HEK293T (cell line): ENCODE results near the gene MMP11.

Source experiments
- CTCF ChIA-PET: fragments of 350-600 bp; formaldehyde crosslinking; extraction: SDS; loops from one replicate; lab custom pipeline; 2021; ENCODE audit warnings: antibody characterized with exemption, inconsistent platforms; lab: Yijun Ruan, JAX
- POLR2A ChIA-PET: fragments of 350-600 bp; formaldehyde crosslinking; extraction: SDS; loops from one replicate; lab custom pipeline; 2020; ENCODE audit warnings: antibody characterized with exemption, inconsistent platforms; lab: Yijun Ruan, JAX
- DNase-seq: peaks from one replicate; pipeline ENCODE4 v3.0.0; 2012; ENCODE audit warnings: mixed read lengths; ENCODE audit errors: extremely low spot score
- ARNT ChIP-seq: fragments of 450-650 bp; IDR thresholded peaks from 2 replicates; pipeline ENCODE4 v1.6.1; 2017; ENCODE audit warnings: mild to moderate bottlenecking
- BHLHE40 ChIP-seq: fragments of 450-650 bp; IDR thresholded peaks from 2 replicates; pipeline ENCODE4 v1.6.1; 2016; ENCODE audit warnings: mild to moderate bottlenecking, moderate library complexity, borderline replicate concordance
- CTBP1 ChIP-seq: fragments of 450-650 bp; IDR thresholded peaks from 2 replicates; pipeline ENCODE4 v1.6.1; 2016; ENCODE audit warnings: borderline replicate concordance
- ELF4 ChIP-seq: fragments of 450-650 bp; IDR thresholded peaks from 2 replicates; pipeline ENCODE4 v1.6.1; 2017; ENCODE audit warnings: antibody characterized with exemption
- FOXA1 ChIP-seq: fragments of 450-650 bp; IDR thresholded peaks from 2 replicates; pipeline ENCODE4 v1.6.1; 2016; ENCODE audit warnings: mild to moderate bottlenecking
- FOXK2 ChIP-seq: fragments of 450-650 bp; IDR thresholded peaks from 2 replicates; pipeline ENCODE4 v1.6.1; 2016; ENCODE audit warnings: mild to moderate bottlenecking
- FOXM1 ChIP-seq: fragments of 450-650 bp; IDR thresholded peaks from 2 replicates; pipeline ENCODE4 v1.6.1; 2017; ENCODE audit warnings: mild to moderate bottlenecking, borderline replicate concordance
- HDGF ChIP-seq: fragments of 450-650 bp; IDR thresholded peaks from 2 replicates; pipeline ENCODE4 v1.6.1; 2017; ENCODE audit warnings: antibody characterized with exemption, borderline replicate concordance
- L3MBTL2 ChIP-seq: fragments of 450-650 bp; conservative IDR thresholded peaks from 2 replicates; pipeline ENCODE4 v1.6.1; 2016; ENCODE audit warnings: mild to moderate bottlenecking
- LEF1 ChIP-seq: fragments of 450-650 bp; IDR thresholded peaks from 2 replicates; pipeline ENCODE4 v1.6.1; 2017; ENCODE audit warnings: mild to moderate bottlenecking, borderline replicate concordance
- NFRKB ChIP-seq: fragments of 450-650 bp; IDR thresholded peaks from 2 replicates; pipeline ENCODE4 v1.6.1; 2016; ENCODE audit warnings: mild to moderate bottlenecking, moderate library complexity
- SP1 ChIP-seq: fragments of 450-650 bp; IDR thresholded peaks from 2 replicates; pipeline ENCODE4 v1.6.1; 2017
- SUZ12 ChIP-seq: fragments of 450-650 bp; IDR thresholded peaks from 2 replicates; pipeline ENCODE4 v1.6.1; 2016; ENCODE audit warnings: mild to moderate bottlenecking
- TARDBP ChIP-seq: fragments of 450-650 bp; IDR thresholded peaks from 2 replicates; pipeline ENCODE4 v1.6.1; 2016
- ZNF384 ChIP-seq: fragments of 450-650 bp; IDR thresholded peaks from 2 replicates; pipeline ENCODE4 v1.6.1; 2016
- TF ChIP-seq, protein P1 (sequence below): fragments of 450-650 bp; IDR thresholded peaks from 2 replicates; pipeline ENCODE4 v1.6.1; 2016

Gene MMP11

DNA sequence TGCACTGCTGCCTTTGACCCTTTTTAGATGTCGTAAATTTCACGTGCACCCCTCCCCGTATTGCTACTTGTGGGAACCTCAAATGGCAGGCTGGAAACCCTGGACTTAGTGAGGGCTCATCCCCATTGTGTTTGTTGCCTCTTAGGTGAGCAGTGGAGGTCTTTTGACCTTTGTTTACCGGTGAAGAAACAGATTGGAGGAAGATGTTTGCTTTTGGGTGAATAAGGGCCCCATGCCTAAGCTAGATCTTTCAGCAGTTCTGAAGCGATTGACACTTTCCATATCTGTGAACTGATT, 14.9 kb downstream of the MMP11 start:
- POLR2A ChIA-PET, result interaction anchor here (0.6 to 4.2 kb wide), 5 partner anchors 10 to 126 kb away, joined by 3 to 23 read pairs (median 4); partner anchors contain the start of genes CHCHD10 and SLC2A11
- TF ChIP-seq ARNT (no peak), CTBP1 (no peak), BHLHE40 (no peak), ZNF384 (no peak), LEF1 (no peak), FOXK2 (no peak), NFRKB (no peak), HDGF (no peak), SUZ12 (no peak), FOXM1 (no peak), TARDBP (no peak), SP1 (no peak), ELF4 (no peak), FOXA1 (no peak)
- TF ChIP-seq, protein P1, sequence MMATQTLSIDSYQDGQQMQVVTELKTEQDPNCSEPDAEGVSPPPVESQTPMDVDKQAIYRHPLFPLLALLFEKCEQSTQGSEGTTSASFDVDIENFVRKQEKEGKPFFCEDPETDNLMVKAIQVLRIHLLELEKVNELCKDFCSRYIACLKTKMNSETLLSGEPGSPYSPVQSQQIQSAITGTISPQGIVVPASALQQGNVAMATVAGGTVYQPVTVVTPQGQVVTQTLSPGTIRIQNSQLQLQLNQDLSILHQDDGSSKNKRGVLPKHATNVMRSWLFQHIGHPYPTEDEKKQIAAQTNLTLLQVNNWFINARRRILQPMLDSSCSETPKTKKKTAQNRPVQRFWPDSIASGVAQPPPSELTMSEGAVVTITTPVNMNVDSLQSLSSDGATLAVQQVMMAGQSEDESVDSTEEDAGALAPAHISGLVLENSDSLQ, result no peak
- CTCF ChIA-PET, result interaction anchor here (1.0 kb wide), 1 partner anchor 12 kb away, joined by 3 read pairs; no protein-coding TSS in a partner anchor
- no peak for DNase-seq

DNA sequence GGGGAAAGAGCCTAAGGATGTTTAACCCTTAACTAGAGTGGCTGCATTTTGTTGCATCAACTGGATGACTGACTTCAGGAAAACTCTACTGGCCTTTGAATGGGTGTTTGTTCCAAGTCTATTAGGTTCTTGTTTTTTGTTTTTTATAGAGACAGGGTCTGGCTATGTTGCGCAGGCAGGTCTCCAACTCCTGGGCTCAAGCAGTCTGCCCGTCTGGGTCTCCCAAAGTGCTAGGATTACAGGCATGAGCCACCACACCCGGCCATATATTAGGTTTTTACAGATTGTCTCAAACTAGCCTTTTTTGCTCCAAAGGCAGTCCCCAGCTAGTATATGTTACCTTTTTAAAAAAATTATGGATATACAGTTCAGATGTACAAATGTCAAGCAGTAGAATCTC, 15.3 kb downstream of the MMP11 start:
- no peak for TF ChIP-seq LEF1
- no peak for TF ChIP-seq FOXM1
- TF ChIP-seq CTBP1, result no peak
- no peak for TF ChIP-seq TARDBP
- TF ChIP-seq FOXK2, result no peak
- TF ChIP-seq ZNF384, result no peak
- no peak for TF ChIP-seq L3MBTL2
- no peak for TF ChIP-seq ARNT
- no peak for TF ChIP-seq SP1
- no peak for TF ChIP-seq ELF4
- TF ChIP-seq HDGF, result no peak
- TF ChIP-seq BHLHE40, result no peak
- no peak for TF ChIP-seq SUZ12
- no peak for TF ChIP-seq FOXA1
- TF ChIP-seq, protein P1, result no peak
- POLR2A ChIA-PET, result interaction anchor here (1.0 to 4.2 kb wide), 3 partner anchors 13 to 126 kb away, joined by 3 to 23 read pairs (median 3); partner anchors contain the start of gene CHCHD10
- DNase-seq, result no peak
- CTCF ChIA-PET, result interaction anchor here (1.0 kb wide), 1 partner anchor 12 kb away, joined by 3 read pairs; no protein-coding TSS in a partner anchor

DNA sequence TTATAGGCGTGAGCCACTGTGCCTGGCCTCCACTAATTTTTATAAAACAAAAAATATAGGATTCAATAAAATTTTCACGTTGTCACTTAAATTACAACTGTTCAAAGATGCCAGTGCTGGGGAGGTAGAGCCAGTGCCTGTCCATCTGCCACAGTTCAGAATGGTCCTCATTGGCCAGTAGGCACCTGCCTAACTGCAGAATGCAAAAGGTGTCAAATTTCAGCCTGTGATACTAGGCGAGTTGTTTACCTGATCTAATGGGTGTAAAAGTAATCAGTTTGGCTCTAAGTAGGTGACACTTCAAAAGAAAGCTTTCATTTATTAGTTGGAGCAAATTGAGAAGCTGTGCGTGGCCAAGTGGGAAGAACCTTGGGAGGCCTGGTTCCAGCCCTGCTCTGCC, 16.5 kb downstream of the MMP11 start:
- DNase-seq, result no peak
- TF ChIP-seq ELF4, result no peak
- no peak for TF ChIP-seq NFRKB
- no peak for TF ChIP-seq ZNF384
- TF ChIP-seq BHLHE40, result no peak
- TF ChIP-seq, protein P1, result no peak
- no peak for TF ChIP-seq FOXK2
- no peak for TF ChIP-seq SP1
- TF ChIP-seq L3MBTL2, result no peak
- TF ChIP-seq SUZ12, result no peak
- no peak for TF ChIP-seq CTBP1
- TF ChIP-seq FOXM1, result no peak
- TF ChIP-seq ARNT, result no peak
- TF ChIP-seq FOXA1, result no peak
- no peak for TF ChIP-seq LEF1
- TF ChIP-seq TARDBP, result no peak
- TF ChIP-seq HDGF, result no peak
- CTCF ChIA-PET, result interaction anchor here (0.6 to 1.5 kb wide), 3 partner anchors 15 to 529 kb away, joined by 3 to 4 read pairs (median 3); partner anchors contain the start of gene MIF
- POLR2A ChIA-PET, result interaction anchor here (1.5 to 1.8 kb wide), 2 partner anchors 21 to 68 kb away, joined by 4 to 5 read pairs; partner anchors contain the start of genes CHCHD10 and SLC2A11

DNA sequence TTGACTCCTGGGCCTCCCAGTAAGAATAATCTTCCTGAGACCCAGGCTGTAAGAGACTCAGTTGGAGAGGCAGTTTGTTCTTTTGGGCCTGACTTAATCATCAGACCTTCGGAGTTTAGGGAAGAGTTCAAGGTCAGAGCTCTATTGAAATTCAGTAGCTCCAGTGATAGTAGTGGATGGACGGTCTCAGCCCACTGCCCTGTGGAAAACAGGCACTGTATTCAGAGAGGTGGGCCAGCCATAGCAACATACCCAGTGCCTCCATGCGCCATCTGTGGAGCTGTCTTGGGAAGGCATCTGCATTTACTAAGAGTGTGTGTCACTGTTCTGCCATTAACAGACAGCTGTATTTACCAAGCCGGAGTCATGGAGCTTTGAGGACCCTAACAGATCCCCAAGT, 17.0 kb downstream of the MMP11 start:
- ChIA-PET CTCF (interaction anchor here (1.2 to 1.5 kb wide), 2 partner anchors 15 to 105 kb away, joined by 3 to 4 read pairs; partner anchors contain the start of gene MIF), POLR2A (interaction anchor here (1.5 to 1.8 kb wide), 2 partner anchors 22 to 68 kb away, joined by 4 to 5 read pairs; partner anchors contain the start of genes CHCHD10 and SLC2A11)
- TF ChIP-seq ARNT (no peak), FOXA1 (no peak), NFRKB (no peak), LEF1 (no peak), HDGF (no peak), BHLHE40 (no peak), TARDBP (no peak), SP1 (no peak), FOXM1 (no peak), L3MBTL2 (no peak), ELF4 (no peak), ZNF384 (no peak)
- TF ChIP-seq, protein P1, result no peak
- no peak for DNase-seq

DNA sequence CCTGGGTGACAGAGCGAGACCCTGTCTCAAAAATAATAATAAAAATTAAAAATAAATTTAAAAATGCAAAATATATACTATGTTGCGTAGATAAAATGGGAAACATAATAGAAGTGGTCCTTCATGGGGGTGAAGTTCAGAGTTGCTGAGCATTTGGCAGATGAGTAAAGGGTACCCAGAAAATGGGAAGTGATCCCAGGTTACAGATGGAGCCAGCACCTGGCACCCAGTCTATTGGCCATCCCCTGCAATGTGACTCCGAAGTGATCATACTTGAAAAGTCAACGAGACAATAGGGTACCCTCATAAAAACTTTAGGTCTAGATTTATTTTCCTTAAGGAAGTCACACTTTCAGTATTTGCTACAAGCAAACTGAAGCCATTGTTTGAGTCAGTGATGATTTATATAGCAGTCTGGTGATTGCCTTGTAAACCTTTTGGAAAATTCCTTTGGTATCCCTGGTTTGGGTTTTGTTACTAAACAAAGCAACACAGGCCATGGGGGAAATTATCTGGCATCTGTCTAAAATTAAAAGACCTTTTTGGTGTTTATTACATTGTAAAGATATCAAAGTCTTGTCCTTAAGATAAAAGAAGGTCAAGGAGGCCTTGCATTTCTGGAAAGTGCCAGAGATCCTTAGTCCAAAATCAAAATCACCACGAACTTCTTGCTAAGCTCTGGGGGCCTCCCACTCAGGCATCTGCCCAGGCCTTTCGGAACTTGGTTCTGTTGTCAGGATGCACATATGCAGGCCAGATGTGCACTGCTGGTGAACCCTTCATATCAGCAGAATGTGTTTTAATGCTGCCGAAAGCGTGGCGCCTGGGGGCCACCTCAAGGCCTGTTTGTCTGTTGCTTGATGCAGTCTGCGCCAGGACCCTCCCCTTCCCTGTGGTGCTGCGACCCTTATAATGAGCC, 18.4 kb downstream of the MMP11 start:
- ChIA-PET CTCF (no interaction called here), POLR2A (no interaction called here)
- DNase-seq, result no peak
- no peak for TF ChIP-seq FOXK2
- no peak for TF ChIP-seq ARNT
- TF ChIP-seq BHLHE40, result no peak
- no peak for TF ChIP-seq L3MBTL2
- no peak for TF ChIP-seq ZNF384
- no peak for TF ChIP-seq ELF4
- TF ChIP-seq, protein P1, result no peak
- no peak for TF ChIP-seq SP1
- TF ChIP-seq LEF1, result no peak
- TF ChIP-seq SUZ12, result no peak
- TF ChIP-seq NFRKB, result no peak
- TF ChIP-seq FOXM1, result no peak
- no peak for TF ChIP-seq HDGF
- no peak for TF ChIP-seq CTBP1
- TF ChIP-seq FOXA1, result no peak
- TF ChIP-seq TARDBP, result no peak
